ENCODE data around the gene LRMDA. TPM values are rescaled to one million over a fixed set of nuclear protein-coding genes. Genes with fewer than 3 reads are reported as not detected.

Gene LRMDA
- total RNA-seq, 2 experiments from 2014 or later, result not detected

- DNase-seq (no peak), ATAC-seq (ENCODE audit: poor library complexity) (no peak)
- Mint-ChIP-seq H3K36me3 (ENCODE audit: low read depth) (no peaks in the 10 kb centered on the region), H3K27me3 (no peaks in the 10 kb centered on the region), H3K9me3 (no peaks in the 10 kb centered on the region), H3K27ac (no peak overlapping the region), H3K4me3 (no peak overlapping the region), H3K4me1 (ENCODE audit: low read depth) (no peaks in the 10 kb centered on the region)
- Histone ChIP-seq H3K4me3 (ENCODE audit: low read length) (no peak overlapping the region), H3K9me3 (ENCODE audit: control insufficient read depth in 1 of 2, insufficient read depth in 1 of 2, low read length in 2 of 2) (peaks cover 0 to 4% of the 10 kb centered on the region in 2 experiments), H3K27me3 (ENCODE audit: control insufficient read depth in 1 of 2, insufficient read depth in 2 of 2, low read length in 2 of 2) (no peaks in the 10 kb centered on the region), H3K36me3 (ENCODE audit: insufficient read depth, low read length) (no peaks in the 10 kb centered on the region), H3K4me1 (ENCODE audit: insufficient read depth, low read length) (no peaks in the 10 kb centered on the region), H3K27ac (ENCODE audit: low read depth in 1 of 2, low read length in 2 of 2) (no peak overlapping the region)
- no peak for TF ChIP-seq CTCF (IDR thresholded peaks at IDR 0.05)
- intact Hi-C loops (cut with DNase I, micrococcal nuclease), result loop anchor here in 1 of 2 experiments (5.0 kb wide), 1 partner anchor 686 kb away; the partner anchor contains the start of gene ZNF503
- CTCF ChIA-PET, result no interaction called here
- POLR2A ChIA-PET, result no interaction called here
These were observed 656.6 kb downstream of the LRMDA start for GRCh38 chr10:76088008-76088407.

- Histone ChIP-seq H3K4me1 (ENCODE audit: insufficient read depth, low read length) (no peaks in the 10 kb centered on the region), H3K27ac (ENCODE audit: low read depth in 1 of 2, low read length in 2 of 2) (no peak overlapping the region), H3K4me3 (ENCODE audit: low read length) (no peak overlapping the region), H3K27me3 (ENCODE audit: control insufficient read depth in 1 of 2, insufficient read depth in 2 of 2, low read length in 2 of 2) (no peaks in the 10 kb centered on the region), H3K9me3 (ENCODE audit: control insufficient read depth in 1 of 2, insufficient read depth in 1 of 2, low read length in 2 of 2) (peaks cover 0 to 4% of the 10 kb centered on the region in 2 experiments), H3K36me3 (ENCODE audit: insufficient read depth, low read length) (no peaks in the 10 kb centered on the region)
- ATAC-seq (ENCODE audit: poor library complexity) (no peak), DNase-seq (no peak)
- Mint-ChIP-seq H3K27me3 (no peaks in the 10 kb centered on the region), H3K4me1 (ENCODE audit: low read depth) (no peaks in the 10 kb centered on the region), H3K4me3 (no peak overlapping the region), H3K27ac (no peak overlapping the region), H3K9me3 (no peaks in the 10 kb centered on the region), H3K36me3 (ENCODE audit: low read depth) (no peaks in the 10 kb centered on the region)
- intact Hi-C loops (cut with DNase I, micrococcal nuclease), result loop anchor here in 1 of 2 experiments (5.0 kb wide), 1 partner anchor 687 kb away; the partner anchor contains the start of gene ZNF503
- ChIA-PET CTCF (interaction anchor here (1.0 kb wide), 1 partner anchor 10 kb away, joined by 3 read pairs; no protein-coding TSS in a partner anchor), POLR2A (no interaction called here)
- TF ChIP-seq CTCF (IDR thresholded peaks at IDR 0.05), result no peak
These were observed 657.6 kb downstream of the LRMDA start for GRCh38 chr10:76088980-76089379.

- intact Hi-C loops (cut with DNase I, micrococcal nuclease), result loop anchor here in 1 of 2 experiments (5.0 kb wide), 1 partner anchor 687 kb away; the partner anchor contains the start of gene ZNF503
- H3K4me3 Mint-ChIP-seq, result no peak overlapping the region
- H3K4me1 Mint-ChIP-seq (ENCODE audit: low read depth), result no peaks in the 10 kb centered on the region
- H3K36me3 Mint-ChIP-seq (ENCODE audit: low read depth), result no peaks in the 10 kb centered on the region
- H3K27ac ChIP-seq (ENCODE audit: low read depth in 1 of 2, low read length in 2 of 2), result no peak overlapping the region
- no peak overlapping the region for H3K27ac Mint-ChIP-seq
- no peak for TF ChIP-seq CTCF (IDR thresholded peaks at IDR 0.05)
- no peaks in the 10 kb centered on the region for H3K27me3 Mint-ChIP-seq
- ATAC-seq (ENCODE audit: poor library complexity) (no peak), DNase-seq (no peak)
- no peaks in the 10 kb centered on the region for H3K27me3 ChIP-seq (ENCODE audit: control insufficient read depth in 1 of 2, insufficient read depth in 2 of 2, low read length in 2 of 2)
- H3K9me3 Mint-ChIP-seq, result no peaks in the 10 kb centered on the region
- H3K36me3 ChIP-seq (ENCODE audit: insufficient read depth, low read length), result no peaks in the 10 kb centered on the region
- no peak overlapping the region for H3K4me3 ChIP-seq (ENCODE audit: low read length)
- ChIA-PET POLR2A (no interaction called here), CTCF (interaction anchor here (1.0 kb wide), 1 partner anchor 9 kb away, joined by 3 read pairs; no protein-coding TSS in a partner anchor)
- H3K4me1 ChIP-seq (ENCODE audit: insufficient read depth, low read length), result no peaks in the 10 kb centered on the region
- peaks cover 0 to 4% of the 10 kb centered on the region in 2 experiments for H3K9me3 ChIP-seq (ENCODE audit: control insufficient read depth in 1 of 2, insufficient read depth in 1 of 2, low read length in 2 of 2)
These were observed 658.2 kb downstream of the LRMDA start for GRCh38 chr10:76089556-76090180.
